GM19099 (cell line): ENCODE data around the gene NCOR2.

ENCODE experiments used
- POLR2A ChIP-seq: IDR thresholded peaks from 3 replicates; pipeline ENCODE4 v1.6.1; 2011; ENCODE audit warnings: low read depth; ENCODE audit not compliant: insufficient read length; ENCODE audit errors: extremely low read depth

Gene NCOR2

GRCh38 chr12:124560146-124560890 is 7.1 kb downstream of the NCOR2 start:
- TF ChIP-seq POLR2A: no peak

DNA sequence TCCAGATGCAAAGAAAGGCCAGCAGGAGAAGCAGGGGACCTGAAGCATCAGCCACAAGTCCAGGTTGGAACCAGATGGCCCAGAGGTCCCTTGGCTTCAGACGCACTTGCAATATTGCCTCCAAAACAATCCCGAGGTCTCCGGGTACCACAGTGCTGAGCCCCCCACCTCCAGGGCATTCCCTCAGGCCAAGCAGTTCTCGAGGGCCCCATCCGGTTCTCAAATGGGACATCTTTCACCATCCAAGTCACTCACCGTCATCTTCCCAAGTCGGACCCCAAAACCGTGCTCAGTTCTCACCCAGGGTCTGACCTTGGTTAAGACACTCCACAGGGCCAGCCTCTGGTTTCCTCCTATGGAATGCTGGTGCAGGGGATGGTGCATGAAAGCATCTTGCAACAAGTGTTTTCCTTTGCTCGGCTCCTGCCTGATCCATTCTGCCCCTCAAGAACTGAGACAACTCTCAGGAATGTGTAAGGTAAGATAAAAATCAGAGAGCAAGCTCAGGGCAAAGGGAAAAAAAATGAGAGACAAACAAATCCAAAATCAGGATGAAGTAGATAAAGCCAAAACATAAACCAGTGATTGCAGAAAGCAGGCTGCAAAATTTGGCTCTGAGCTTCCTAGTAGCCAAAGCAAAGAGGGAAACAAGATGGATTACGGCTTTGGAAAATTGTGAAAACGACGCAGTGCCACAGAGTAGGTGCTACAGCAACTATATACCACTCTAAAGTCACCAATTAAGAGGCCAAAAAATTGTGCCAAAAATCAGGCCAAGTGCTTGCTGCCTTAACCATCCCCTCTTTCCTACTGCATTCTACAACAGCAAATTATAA is 8.0 kb downstream of the NCOR2 start:
- TF ChIP-seq POLR2A: no peak

DNA sequence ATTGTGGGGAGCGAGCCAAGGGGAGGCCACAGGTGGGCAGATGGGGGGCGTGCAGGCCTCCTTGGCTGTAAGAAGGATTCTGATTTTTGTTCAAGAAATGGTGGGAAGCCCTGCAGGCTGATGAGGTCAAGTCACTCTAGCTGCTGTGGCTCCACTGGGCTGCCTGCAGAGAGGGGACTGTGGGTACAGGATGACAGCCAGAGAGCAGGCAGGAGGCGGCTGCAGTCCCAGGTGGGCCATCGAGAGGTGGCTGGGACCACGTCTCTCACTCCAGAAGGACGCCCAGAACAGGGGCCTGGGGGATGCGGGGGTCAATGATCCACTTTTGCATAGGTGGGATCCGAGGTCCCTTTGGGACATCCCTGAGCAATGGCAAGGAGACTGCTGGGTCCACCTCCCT is 9.1 kb downstream of the NCOR2 start:
- no peak for TF ChIP-seq POLR2A

DNA sequence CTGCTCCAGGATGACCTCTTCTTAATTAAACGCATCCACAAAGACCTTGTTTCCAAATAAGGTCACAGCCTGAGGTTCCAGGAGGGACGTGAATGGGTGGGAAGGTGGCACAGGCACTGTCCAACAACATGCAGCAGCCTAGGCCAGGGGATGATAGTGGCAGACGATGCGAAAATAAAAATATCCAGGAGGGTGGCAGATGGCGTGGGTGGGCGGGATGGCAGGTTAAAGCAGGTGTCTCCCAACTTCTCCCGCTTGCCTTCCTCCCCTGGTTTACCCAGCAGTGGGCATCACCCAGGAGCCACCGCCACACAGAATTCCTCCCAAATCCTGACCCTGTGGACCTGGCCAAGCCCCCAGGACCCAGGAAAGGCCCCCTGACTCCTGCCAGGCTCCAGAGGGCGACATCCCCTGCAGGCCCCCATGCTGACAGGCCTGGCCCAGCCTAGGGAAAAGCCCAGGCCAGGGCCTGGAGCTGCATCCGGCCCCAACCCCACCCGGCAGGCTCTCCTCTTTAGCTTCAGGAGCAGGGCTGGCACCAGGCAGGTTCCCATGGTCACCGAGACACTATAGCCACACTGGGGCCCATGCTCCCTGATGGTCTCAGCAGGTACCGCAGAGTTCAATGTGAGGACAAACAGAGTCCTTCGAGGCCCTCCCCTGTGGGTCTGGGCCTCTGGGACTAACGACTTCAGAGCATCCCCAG is 9.7 kb downstream of the NCOR2 start:
- no peak for TF ChIP-seq POLR2A

DNA sequence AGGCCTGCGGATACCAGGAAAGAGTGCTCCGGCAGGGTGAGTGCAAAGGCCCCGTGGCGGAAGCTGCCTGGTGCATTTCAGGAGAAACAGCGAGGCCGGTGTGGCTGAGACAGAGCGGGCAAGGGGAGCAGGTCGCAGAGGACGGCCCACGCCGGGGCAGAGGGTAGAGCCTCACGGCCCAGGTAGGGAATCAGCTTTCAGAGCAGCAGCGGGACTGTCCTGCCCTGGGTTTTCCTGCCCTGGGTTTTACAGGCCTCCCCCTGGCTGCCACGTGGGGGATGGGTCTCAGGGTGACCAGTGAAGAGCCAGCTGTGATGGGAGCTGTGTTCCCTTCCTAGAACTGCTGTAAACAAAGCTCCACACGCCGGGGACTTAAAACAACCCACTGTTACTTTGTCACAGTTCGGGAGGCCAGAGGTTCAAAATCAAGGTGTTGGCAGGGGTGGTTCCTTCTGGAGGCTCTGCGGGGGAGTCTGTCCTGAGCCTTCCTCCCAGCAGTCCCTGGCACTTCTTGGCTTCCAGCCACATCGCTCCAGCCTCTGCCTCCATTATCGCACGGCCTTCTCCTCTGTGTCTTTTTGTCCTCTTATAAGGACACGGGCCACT is 10.4 kb downstream of the NCOR2 start:
- TF ChIP-seq POLR2A: no peak

DNA sequence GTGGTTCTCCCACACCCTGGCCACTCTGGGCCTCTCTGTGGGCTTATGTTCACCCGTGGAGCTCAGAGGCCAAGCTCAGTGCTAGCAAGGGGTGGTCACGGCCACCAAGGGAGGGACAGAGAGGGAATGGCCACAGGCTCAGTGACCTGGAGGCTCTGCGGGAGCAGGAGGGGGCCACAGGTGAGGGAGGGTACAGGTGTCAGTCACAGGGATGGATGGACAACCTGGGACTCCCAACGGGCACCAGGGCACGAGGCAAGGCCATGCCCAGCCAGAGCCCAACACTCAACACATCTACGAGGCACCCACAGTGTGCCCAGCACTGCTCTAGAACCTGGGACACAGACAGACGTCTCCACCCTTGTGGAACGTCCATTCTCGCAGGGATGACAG is 11.3 kb downstream of the NCOR2 start:
- no peak for TF ChIP-seq POLR2A

- TF ChIP-seq POLR2A: no peak
Observed at GRCh38 chr12:124555168-124556073, 12.0 kb downstream of the NCOR2 start.

GRCh38 chr12:124554429-124555029 is 12.9 kb downstream of the NCOR2 start:
- no peak for TF ChIP-seq POLR2A

DNA sequence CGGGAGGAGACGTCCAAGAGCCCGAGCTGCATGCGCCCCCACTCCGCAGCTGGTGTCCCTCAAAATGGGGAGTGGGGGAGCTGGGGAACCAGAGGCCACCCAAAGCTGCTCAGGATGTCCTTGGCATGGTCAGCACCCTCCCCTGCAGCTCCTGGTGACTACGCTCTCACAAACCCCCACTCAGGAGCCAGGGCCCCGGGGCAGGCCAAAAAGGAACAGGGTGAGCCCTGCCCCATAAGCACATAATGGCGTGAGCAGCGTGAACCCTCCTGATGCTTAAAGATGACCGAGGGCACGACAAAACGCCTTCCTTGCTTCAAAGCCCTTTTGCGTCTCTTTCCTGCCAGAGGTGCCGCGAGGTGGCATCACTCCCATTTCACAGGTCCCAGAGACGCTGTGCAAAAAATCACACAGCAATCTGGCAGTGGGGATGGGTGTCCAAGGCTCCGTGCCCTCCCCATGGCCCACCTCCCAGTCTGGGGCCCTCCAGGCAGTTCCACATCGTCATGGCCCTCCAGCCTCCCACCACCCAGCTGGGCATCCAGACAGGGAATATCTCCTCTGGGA is 13.5 kb downstream of the NCOR2 start:
- no peak for TF ChIP-seq POLR2A

GRCh38 chr12:124551268-124552144 is 15.9 kb downstream of the NCOR2 start:
- TF ChIP-seq POLR2A: no peak

- no peak for TF ChIP-seq POLR2A
Observed at GRCh38 chr12:124550123-124551089, 17.0 kb downstream of the NCOR2 start.
